ENCODE results near the gene FAM171A1. TPM values are rescaled to one million over a fixed set of nuclear protein-coding genes. Genes with fewer than 3 reads are reported as not detected.

Gene FAM171A1
- total and polyA plus RNA-seq, 12 donors, result 3.5 to 14.1 (median 5.7) TPM

DNA sequence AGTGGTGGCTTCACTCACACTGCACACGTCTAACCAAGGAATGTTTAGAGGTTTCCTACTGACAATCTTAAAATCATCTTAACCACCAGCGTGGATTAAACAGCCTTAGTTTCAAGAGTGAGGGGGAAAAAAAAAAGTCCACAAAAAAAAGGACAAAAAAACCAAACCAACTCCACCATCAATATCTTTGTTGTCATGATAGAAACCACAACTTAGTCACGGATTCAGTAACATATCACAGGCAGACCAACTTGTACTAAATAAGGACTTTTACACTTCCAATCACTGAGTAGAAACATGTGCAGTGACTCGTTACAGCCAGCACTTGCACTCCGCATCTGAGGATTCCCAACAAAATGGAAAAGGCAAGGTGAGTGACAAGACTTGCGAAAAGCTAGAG, 46.5 kb downstream of the FAM171A1 start:
- peaks cover 0 to 17% of the 10 kb centered on the region in 2 donors for H3K4me1 ChIP-seq (replicated peaks in 1 of 2)
- H3K4me3 ChIP-seq, result no peak overlapping the region
- intact Hi-C loops (cut with DNase I), result no loop called here
- no peaks in the 10 kb centered on the region for H3K9me3 ChIP-seq (replicated peaks in 1 of 3)
- no peak for DNase-seq
- no peaks in the 10 kb centered on the region for H3K27me3 ChIP-seq
- TF ChIP-seq POLR2A (IDR thresholded peaks at IDR 0.05), result no peak
- TF ChIP-seq, protein P1, sequence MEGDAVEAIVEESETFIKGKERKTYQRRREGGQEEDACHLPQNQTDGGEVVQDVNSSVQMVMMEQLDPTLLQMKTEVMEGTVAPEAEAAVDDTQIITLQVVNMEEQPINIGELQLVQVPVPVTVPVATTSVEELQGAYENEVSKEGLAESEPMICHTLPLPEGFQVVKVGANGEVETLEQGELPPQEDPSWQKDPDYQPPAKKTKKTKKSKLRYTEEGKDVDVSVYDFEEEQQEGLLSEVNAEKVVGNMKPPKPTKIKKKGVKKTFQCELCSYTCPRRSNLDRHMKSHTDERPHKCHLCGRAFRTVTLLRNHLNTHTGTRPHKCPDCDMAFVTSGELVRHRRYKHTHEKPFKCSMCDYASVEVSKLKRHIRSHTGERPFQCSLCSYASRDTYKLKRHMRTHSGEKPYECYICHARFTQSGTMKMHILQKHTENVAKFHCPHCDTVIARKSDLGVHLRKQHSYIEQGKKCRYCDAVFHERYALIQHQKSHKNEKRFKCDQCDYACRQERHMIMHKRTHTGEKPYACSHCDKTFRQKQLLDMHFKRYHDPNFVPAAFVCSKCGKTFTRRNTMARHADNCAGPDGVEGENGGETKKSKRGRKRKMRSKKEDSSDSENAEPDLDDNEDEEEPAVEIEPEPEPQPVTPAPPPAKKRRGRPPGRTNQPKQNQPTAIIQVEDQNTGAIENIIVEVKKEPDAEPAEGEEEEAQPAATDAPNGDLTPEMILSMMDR (IDR thresholded peaks at IDR 0.05), result no peak
- H3K27ac ChIP-seq, result no peak overlapping the region
- no peaks in the 10 kb centered on the region for H3K36me3 ChIP-seq (replicated peaks in 1 of 2)
- WGBS, 4 donors, result 81 to 90% (median 87%) methylated on average over 6 of the region's 6 CpGs

DNA sequence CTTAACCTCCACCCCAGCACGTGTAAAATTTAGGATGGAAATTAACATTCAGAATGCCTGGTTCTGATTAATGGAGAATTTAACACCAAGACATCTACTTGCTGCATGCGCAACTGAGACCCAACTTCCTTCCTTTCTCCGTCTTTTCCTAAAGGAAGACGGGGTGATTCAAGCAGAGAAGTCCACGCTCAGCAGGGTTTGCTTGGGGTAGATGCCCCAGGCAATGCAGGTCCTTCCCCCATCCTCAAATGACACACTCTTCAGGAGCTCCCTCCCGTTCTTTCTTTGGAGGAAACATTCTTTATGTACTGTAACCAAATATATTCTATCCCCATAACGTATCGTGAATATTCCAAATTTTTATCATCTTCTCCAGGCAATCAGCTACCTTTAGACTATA, 47.0 kb downstream of the FAM171A1 start:
- WGBS, 4 donors, result 84 to 89% (median 87%) methylated on average over 8 of the region's 8 CpGs
- Histone ChIP-seq H3K27ac (no peak overlapping the region), H3K27me3 (no peaks in the 10 kb centered on the region), H3K4me1 (replicated peaks in 1 of 2) (peaks cover 0 to 17% of the 10 kb centered on the region in 2 donors), H3K4me3 (no peak overlapping the region), H3K9me3 (replicated peaks in 1 of 3) (no peaks in the 10 kb centered on the region), H3K36me3 (replicated peaks in 1 of 2) (no peaks in the 10 kb centered on the region)
- intact Hi-C loops (cut with DNase I), result no loop called here
- TF ChIP-seq POLR2A (IDR thresholded peaks at IDR 0.05), result no peak
- TF ChIP-seq, protein P1 (IDR thresholded peaks at IDR 0.05), result no peak
- DNase-seq, result no peak

DNA sequence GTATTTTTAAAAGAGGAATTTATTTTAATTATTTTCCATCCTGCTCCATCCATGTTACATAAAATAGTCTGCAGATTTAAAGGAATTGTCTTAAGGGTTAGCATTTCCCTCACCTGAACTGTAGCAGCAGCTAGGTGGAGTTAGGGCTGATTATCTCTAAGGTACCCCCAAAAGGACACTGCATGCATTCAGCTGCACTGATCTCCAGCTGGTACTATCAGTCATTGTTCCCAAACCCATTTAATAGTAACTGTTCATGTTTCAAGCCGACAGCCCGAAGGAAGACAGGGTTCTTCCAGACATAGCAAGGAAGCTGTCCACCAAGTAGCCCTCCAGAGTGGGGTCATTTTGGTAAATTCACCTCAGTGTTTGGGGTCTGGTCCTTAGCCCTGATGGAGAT, 48.7 kb downstream of the FAM171A1 start:
- no peak for TF ChIP-seq POLR2A (IDR thresholded peaks at IDR 0.05)
- TF ChIP-seq, protein P1 (IDR thresholded peaks at IDR 0.05), result no peak
- H3K9me3 ChIP-seq (replicated peaks in 1 of 3), result no peaks in the 10 kb centered on the region
- H3K27me3 ChIP-seq, result no peaks in the 10 kb centered on the region
- H3K36me3 ChIP-seq (replicated peaks in 1 of 2), result no peaks in the 10 kb centered on the region
- WGBS, 4 donors, result 67 to 85% (median 82%) methylated on average over 2 of the region's 2 CpGs
- intact Hi-C loops (cut with DNase I), result no loop called here
- peaks cover 0 to 17% of the 10 kb centered on the region in 2 donors for H3K4me1 ChIP-seq (replicated peaks in 1 of 2)
- H3K27ac ChIP-seq, result no peak overlapping the region
- H3K4me3 ChIP-seq, result no peak overlapping the region
- DNase-seq, result no peak

DNA sequence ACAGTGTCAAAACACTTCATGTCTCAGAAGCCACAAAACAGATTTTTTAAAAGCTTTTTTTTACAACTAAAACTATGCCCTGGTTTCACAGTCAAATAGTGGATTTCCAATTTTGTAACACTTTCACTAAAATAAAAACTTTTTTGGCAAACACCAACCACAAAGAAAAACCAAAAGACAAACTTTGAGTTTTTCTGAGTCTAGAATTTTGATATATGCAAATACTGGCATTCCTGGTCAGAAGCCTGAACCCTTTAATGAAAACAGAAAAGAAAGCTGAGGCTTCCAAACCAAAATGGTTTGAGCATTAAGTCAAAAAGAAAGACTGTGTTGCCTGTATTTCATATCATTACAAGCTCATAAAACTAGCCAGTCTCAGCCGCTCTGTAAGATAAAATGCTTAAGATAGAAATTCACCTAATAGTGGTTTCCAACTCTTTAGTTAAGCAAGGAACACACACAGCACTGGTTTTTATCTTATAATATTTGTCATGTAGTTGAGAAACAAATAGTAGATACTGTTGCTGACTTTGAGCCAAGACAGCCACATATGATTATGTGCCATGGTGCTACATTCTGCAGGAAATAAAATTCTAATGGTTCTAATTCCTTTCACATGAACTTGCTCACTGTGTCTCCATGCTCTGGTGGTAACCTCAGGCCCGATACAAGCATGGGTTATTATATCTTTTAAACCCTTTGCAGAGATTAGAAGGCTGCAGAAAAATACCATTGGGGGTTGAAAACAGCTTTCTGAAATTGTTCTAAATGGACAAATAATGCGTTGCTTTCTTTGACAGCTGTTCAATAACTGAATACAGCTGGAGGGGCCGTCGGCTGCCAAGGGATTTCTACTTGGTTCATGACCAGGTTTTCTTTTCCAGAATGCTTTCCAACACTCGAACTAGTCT, 49.4 kb downstream of the FAM171A1 start:
- TF ChIP-seq, protein P1 (IDR thresholded peaks at IDR 0.05), result no peak
- no peak for TF ChIP-seq POLR2A (IDR thresholded peaks at IDR 0.05)
- no peak overlapping the region for H3K4me3 ChIP-seq
- H3K27me3 ChIP-seq, result no peaks in the 10 kb centered on the region
- no peaks in the 10 kb centered on the region for H3K9me3 ChIP-seq (replicated peaks in 1 of 3)
- 48 to 57% (median 53%) methylated on average over 6 of the region's 6 CpGs for WGBS, 4 donors
- intact Hi-C loops (cut with DNase I), result no loop called here
- H3K27ac ChIP-seq, result no peak overlapping the region
- H3K36me3 ChIP-seq (replicated peaks in 1 of 2), result no peaks in the 10 kb centered on the region
- no peak for DNase-seq
- peaks cover 0 to 17% of the 10 kb centered on the region in 2 donors for H3K4me1 ChIP-seq (replicated peaks in 1 of 2)
